ENCODE measurements around the gene MSRB1.

MSRB1 gene

GRCh38 chr16:1990351-1991134, 47.5 kb upstream of the MSRB1 start:
- Histone ChIP-seq H3K27ac (no peak overlapping the region), H3K4me3 (IDR thresholded peaks at IDR 0.05; ENCODE audit: insufficient read depth, low read depth, low read length) (no peak overlapping the region), H3K36me3 (ENCODE audit: insufficient read depth) (no peaks in the 10 kb centered on the region), H3K27me3 (ENCODE audit: insufficient read depth, low read depth) (peaks cover 5% of the 10 kb centered on the region), H4K20me1 (ENCODE audit: insufficient read depth) (no peaks in the 10 kb centered on the region), H2AFZ (ENCODE audit: low read depth) (peak overlapping the region; percentile 50), H3K4me1 (ENCODE audit: low read depth, poor library complexity, severe bottlenecking) (peaks cover 24% of the 10 kb centered on the region), H3K9ac (no peak overlapping the region), H3K79me2 (ENCODE audit: insufficient read depth, low read depth) (no peaks in the 10 kb centered on the region), H3K4me2 (peak overlapping the region; percentile 47)
- TF ChIP-seq CTCF (conservative IDR thresholded peaks at IDR 0.05; ENCODE audit: low read depth, low read length), result no peak

- Histone ChIP-seq H3K4me3 (IDR thresholded peaks at IDR 0.05; ENCODE audit: insufficient read depth, low read depth, low read length) (no peak overlapping the region), H3K79me2 (ENCODE audit: insufficient read depth, low read depth) (no peaks in the 10 kb centered on the region), H3K4me2 (peak overlapping the region; percentile 47; the same call in 1 of the 2 replicates), H3K36me3 (ENCODE audit: insufficient read depth) (no peaks in the 10 kb centered on the region), H3K9ac (no peak overlapping the region), H4K20me1 (ENCODE audit: insufficient read depth) (no peaks in the 10 kb centered on the region), H3K27ac (no peak overlapping the region), H3K27me3 (ENCODE audit: insufficient read depth, low read depth) (peaks cover 5% of the 10 kb centered on the region), H3K4me1 (ENCODE audit: low read depth, poor library complexity, severe bottlenecking) (peaks cover 29% of the 10 kb centered on the region), H2AFZ (ENCODE audit: low read depth) (no peak overlapping the region)
- TF ChIP-seq CTCF (conservative IDR thresholded peaks at IDR 0.05; ENCODE audit: low read depth, low read length), result no peak
Observed at GRCh38 chr16:1990101-1990350, 47.0 kb upstream of the MSRB1 start.

GRCh38 chr16:1989209-1990100, 46.5 kb upstream of the MSRB1 start, which contains the start of gene SYNGR3:
TSS of gene SYNGR3 (plus strand) at chr16:1989970. CDS start at chr16:1990103, 133 bp downstream.
- H3K4me2 ChIP-seq, result peak within 1 kb of the TSS; percentile 47
- TF ChIP-seq CTCF (conservative IDR thresholded peaks at IDR 0.05; ENCODE audit: low read depth, low read length), result no peak
- no peak within 1 kb of the TSS for H3K4me3 ChIP-seq (IDR thresholded peaks at IDR 0.05; ENCODE audit: insufficient read depth, low read depth, low read length)

GRCh38 chr16:1987198-1987597, 44.2 kb upstream of the MSRB1 start:
- Histone ChIP-seq H4K20me1 (ENCODE audit: insufficient read depth) (no peaks in the 10 kb centered on the region), H3K36me3 (ENCODE audit: insufficient read depth) (no peaks in the 10 kb centered on the region), H2AFZ (ENCODE audit: low read depth) (no peak overlapping the region), H3K27ac (no peak overlapping the region), H3K79me2 (ENCODE audit: insufficient read depth, low read depth) (no peaks in the 10 kb centered on the region), H3K4me2 (no peak overlapping the region), H3K9ac (no peak overlapping the region), H3K4me1 (ENCODE audit: low read depth, poor library complexity, severe bottlenecking) (peaks cover 31% of the 10 kb centered on the region), H3K27me3 (ENCODE audit: insufficient read depth, low read depth) (peaks cover 10% of the 10 kb centered on the region), H3K4me3 (IDR thresholded peaks at IDR 0.05; ENCODE audit: insufficient read depth, low read depth, low read length) (no peak overlapping the region)
- no peak for TF ChIP-seq CTCF (conservative IDR thresholded peaks at IDR 0.05; ENCODE audit: low read depth, low read length)

More at GRCh38 chr16:1989209-1990100, 46.5 kb upstream of the MSRB1 start, which contains the start of gene SYNGR3:
- Histone ChIP-seq H4K20me1 (ENCODE audit: insufficient read depth) (no peaks in the 10 kb centered on the region), H3K79me2 (ENCODE audit: insufficient read depth, low read depth) (no peaks in the 10 kb centered on the region), H3K36me3 (ENCODE audit: insufficient read depth) (no peaks in the 10 kb centered on the region), H2AFZ (ENCODE audit: low read depth) (peak within 1 kb of the TSS; percentile 54), H3K9ac (no peak within 1 kb of the TSS), H3K4me1 (ENCODE audit: low read depth, poor library complexity, severe bottlenecking) (peaks cover 30% of the 10 kb centered on the region), H3K27me3 (ENCODE audit: insufficient read depth, low read depth) (peaks cover 5% of the 10 kb centered on the region), H3K27ac (no peak within 1 kb of the TSS)
